Liver (tissue), 9 donors: ENCODE results near the gene TRA2B. TPM values are rescaled to one million over a fixed set of nuclear protein-coding genes. Genes with fewer than 3 reads are reported as not detected.

ENCODE experiments used
- DNase-seq: peaks from one replicate; pipeline ENCODE4 v3.0.0-alpha.2; 2017; ENCODE audit warnings: low spot score
- H3K27ac ChIP-seq, 2 donors: one replicate each; pipeline ENCODE4 v1.7.0; 2013; ENCODE audit warnings: inconsistent platforms in 2 of 2, low read length in 2 of 2, control low read depth in 1 of 2, low read depth in 1 of 2, mild to moderate bottlenecking in 1 of 2
- H3K27me3 ChIP-seq, 4 donors: one replicate each; pipeline versions ENCODE4 v1.6.1 to v1.7.0; 2013; ENCODE audit warnings: low read length in 3 of 4, inconsistent platforms in 1 of 4, mild to moderate bottlenecking in 1 of 4, moderate library complexity in 1 of 4; ENCODE audit not compliant: control insufficient read depth in 4 of 4, insufficient read depth in 4 of 4
- H3K36me3 ChIP-seq, 4 donors: one replicate each; pipeline versions ENCODE4 v1.6.1 to v1.7.0; 2013; ENCODE audit warnings: low read length in 3 of 4, mild to moderate bottlenecking in 3 of 4, low read depth in 1 of 4, moderate library complexity in 1 of 4; ENCODE audit not compliant: control insufficient read depth in 4 of 4, insufficient read depth in 3 of 4
- H3K4me1 ChIP-seq, 4 donors: one replicate each; pipeline versions ENCODE4 v1.6.1 to v1.7.0; 2013; ENCODE audit warnings: low read length in 3 of 4, mild to moderate bottlenecking in 3 of 4, moderate library complexity in 1 of 4; ENCODE audit not compliant: control insufficient read depth in 4 of 4, insufficient read depth in 4 of 4
- H3K4me3 ChIP-seq, 3 donors: one replicate each; pipeline versions ENCODE4 v1.6.1 to v1.7.0; 2013; ENCODE audit warnings: low read length in 3 of 3, control low read depth in 1 of 3, low read depth in 1 of 3, mild to moderate bottlenecking in 1 of 3
- H3K9ac ChIP-seq, 2 donors: one replicate each; pipeline ENCODE4 v1.7.0; 2013; ENCODE audit warnings: low read length in 2 of 2, mild to moderate bottlenecking in 2 of 2, moderate library complexity in 2 of 2, control low read depth in 1 of 2, low read depth in 1 of 2
- H3K9me3 ChIP-seq, 4 donors: one replicate each; pipeline versions ENCODE4 v1.6.1 to v1.7.0; 2013; ENCODE audit warnings: low read length in 3 of 4; ENCODE audit not compliant: control insufficient read depth in 4 of 4
- ATF3 ChIP-seq: IDR thresholded peaks from 2 replicates; pipeline ENCODE4 v1.6.1; 2016; ENCODE audit warnings: antibody characterized with exemption
- CTCF ChIP-seq: fragments of 150-350 bp; IDR thresholded peaks from 2 replicates; pipeline ENCODE4 v1.5.1; 2017; ENCODE audit warnings: improper control_type of control experiment, low read depth, low read length; ENCODE audit not compliant: missing input control
- EGR1 ChIP-seq, 2 donors: IDR thresholded peaks; 2 replicates each; pipeline ENCODE4 v1.6.1; 2016 to 2018; ENCODE audit warnings: antibody characterized with exemption in 2 of 2, low read depth in 2 of 2
- FOXA1 ChIP-seq: IDR thresholded peaks from 2 replicates; pipeline ENCODE4 v1.6.1; 2016; ENCODE audit warnings: antibody characterized with exemption
- GABPA ChIP-seq, 2 donors: IDR thresholded peaks in 1 of 2; conservative IDR thresholded peaks in 1 of 2; 2 replicates each; pipeline ENCODE4 v1.6.1; 2016; ENCODE audit warnings: antibody characterized with exemption in 2 of 2, mild to moderate bottlenecking in 1 of 2, moderate library complexity in 1 of 2
- HNF4A ChIP-seq, 2 donors: conservative IDR thresholded peaks; 2 replicates each; pipeline ENCODE4 v1.6.1; 2016; ENCODE audit warnings: antibody characterized with exemption in 2 of 2, mild to moderate bottlenecking in 2 of 2
- MAX ChIP-seq: IDR thresholded peaks from 2 replicates; pipeline ENCODE4 v1.6.1; 2016; ENCODE audit warnings: antibody characterized with exemption
- RAD21 ChIP-seq, 2 donors: IDR thresholded peaks; 2 replicates each; pipeline ENCODE4 v1.6.1; 2016; ENCODE audit warnings: antibody characterized with exemption in 2 of 2, mild to moderate bottlenecking in 2 of 2
- RXRA ChIP-seq, 2 donors: IDR thresholded peaks; 2 replicates each; pipeline ENCODE4 v1.6.1; 2017 to 2018; ENCODE audit warnings: antibody characterized with exemption in 2 of 2, mild to moderate bottlenecking in 1 of 2
- SP1 ChIP-seq: IDR thresholded peaks from 2 replicates; pipeline ENCODE4 v1.6.1; 2018; ENCODE audit warnings: antibody characterized with exemption, mild to moderate bottlenecking
- TAF1 ChIP-seq: conservative IDR thresholded peaks from 2 replicates; pipeline ENCODE4 v1.6.1; 2016; ENCODE audit warnings: antibody characterized with exemption, mild to moderate bottlenecking
- YY1 ChIP-seq: IDR thresholded peaks from 2 replicates; pipeline ENCODE4 v1.6.1; 2016; ENCODE audit warnings: antibody characterized with exemption, mild to moderate bottlenecking
- ZBTB33 ChIP-seq: IDR thresholded peaks from 2 replicates; pipeline ENCODE4 v1.6.1; 2016; ENCODE audit warnings: antibody characterized with exemption
- WGBS: extraction: QIAGEN DNeasy Blood & Tissue Kit; methylation state at CpG from one replicate; pipeline ENCODE4 v1.1.7; 2013; 5-methylcytosine and 5-hydroxymethylcytosine counted together
- polyA plus RNA-seq, 2 donors: library from polyadenylated mRNA; stranded (reverse) in 1 of 2; unstranded in 1 of 2; fragments of 200-250 nt in 1 of 2; fragments of >200 nt in 1 of 2; fragmentation: Nextera tagmentation in 1 of 2; extraction: Ambion mirVana in 1 of 2; gene quantifications; one replicate each; pipeline versions ENCODE4 v1.2.1 to v1.2.3, GENCODE V29; 2013 to 2015
- total RNA-seq, 2 donors: library from RNA; depleted of rRNA; stranded (reverse); fragments of >200 nt; gene quantifications; one replicate each; pipeline ENCODE4 v1.2.3, GENCODE V29; 2014
- donor health status: healthy.
- donor health status: healthy.
- donor health status: healthy.
- donor health status: healthy.
- donor health status: healthy.

Gene TRA2B
- total and polyA plus RNA-seq, 4 donors: 31.8 to 106 (median 70.4) TPM

GRCh38 chr3:185896636-185897035, 41.2 kb downstream of the TRA2B start (continued):
- TF ChIP-seq ZBTB33 (no peak), HNF4A (conservative IDR thresholded peaks at IDR 0.05) (no peak)

GRCh38 chr3:185887066-185887465, 50.7 kb downstream of the TRA2B start:
- no peak overlapping the region for H3K27ac ChIP-seq
- H3K27me3 ChIP-seq: no peaks in the 10 kb centered on the region
- no peaks in the 10 kb centered on the region for H3K9me3 ChIP-seq
- no peaks in the 10 kb centered on the region for H3K4me1 ChIP-seq
- H3K4me3 ChIP-seq: no peak overlapping the region
- no peak for DNase-seq
- TF ChIP-seq HNF4A (conservative IDR thresholded peaks at IDR 0.05) (no peak), TAF1 (no peak), FOXA1 (no peak), MAX (no peak), EGR1 (IDR thresholded peaks at IDR 0.05; ENCODE audit: low read depth in 2 of 2) (no peak), RXRA (IDR thresholded peaks at IDR 0.05) (no peak)
- 87% methylated on average over 2 of the region's 2 CpGs for WGBS
- H3K9ac ChIP-seq: no peak overlapping the region
- no peaks in the 10 kb centered on the region for H3K36me3 ChIP-seq

- no peaks in the 10 kb centered on the region for H3K27me3 ChIP-seq
- no peak overlapping the region for H3K9ac ChIP-seq
- TF ChIP-seq GABPA (IDR thresholded peaks at IDR 0.05 in 1 of 2, conservative IDR thresholded peaks at IDR 0.05 in 1 of 2) (no peak), RAD21 (IDR thresholded peaks at IDR 0.05) (no peak), ATF3 (no peak), TAF1 (no peak), ZBTB33 (no peak), CTCF (no peak), SP1 (no peak), YY1 (no peak)
- H3K36me3 ChIP-seq: no peaks in the 10 kb centered on the region
- H3K9me3 ChIP-seq: no peaks in the 10 kb centered on the region
- no peak overlapping the region for H3K4me3 ChIP-seq
- no peak overlapping the region for H3K27ac ChIP-seq
- no peaks in the 10 kb centered on the region for H3K4me1 ChIP-seq
- DNase-seq: no peak
- WGBS: 95% methylated on average over 1 of the region's 1 CpG
Observed at GRCh38 chr3:185884641-185885040, 53.2 kb downstream of the TRA2B start.
